ENCODE measurements around the gene TAF11L4.
"Not testable (repeated sequence)": the region's sequence is repeated elsewhere in the genome, so short reads cannot be mapped to it uniquely, and the experiment has no call there.

TAF11L4 gene

DNA sequence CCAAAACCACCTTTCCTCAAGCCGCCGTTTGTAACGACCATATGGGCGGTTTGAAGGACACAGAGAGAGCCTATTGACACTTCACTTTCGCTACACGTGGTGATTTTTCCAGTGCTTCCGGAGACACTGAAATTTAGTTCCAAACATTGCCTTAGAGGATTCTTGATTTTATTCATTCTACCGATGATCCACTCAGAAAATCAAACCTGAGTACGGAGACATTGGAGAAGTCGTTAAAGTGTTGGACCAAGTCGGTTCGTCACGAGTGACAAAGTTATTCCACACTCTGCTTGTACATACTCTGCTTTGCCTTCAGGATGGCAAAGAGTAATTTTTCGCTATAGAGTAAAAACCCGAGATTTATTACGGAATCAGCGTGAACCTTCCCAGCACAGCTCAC is 4.9 kb downstream of the TAF11L4 start:
- not testable (repeated sequence) for ATAC-seq

DNA sequence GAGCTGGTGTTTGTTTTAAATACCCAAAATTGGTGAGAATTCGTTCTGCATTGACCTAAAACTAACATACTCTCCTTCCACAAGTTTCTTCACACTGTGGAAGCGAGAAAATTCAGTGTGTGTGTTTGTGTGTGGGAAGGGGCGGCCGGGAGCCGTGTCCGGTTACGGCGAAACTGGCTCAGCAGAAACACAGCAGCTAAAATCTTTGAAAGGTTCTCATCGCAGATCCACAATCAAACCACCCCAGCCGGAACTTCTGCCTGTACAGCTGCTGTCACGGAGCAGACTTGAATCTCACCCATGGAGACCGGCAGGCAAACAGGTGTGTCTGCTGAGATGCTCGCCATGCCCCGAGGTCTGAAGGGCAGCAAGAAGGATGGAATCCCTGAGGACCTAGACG is 6.8 kb downstream of the TAF11L4 start, which contains the start of gene TAF11L6:
TSS of gene TAF11L6 (plus strand) at position 301 of the 400 bp plus-strand sequence.
- not testable (repeated sequence) for ATAC-seq
